Activated effector memory CD4-positive, alpha-beta T cell treated with Interleukin-2 at 50 U/mL for 16 hours (primary cell): Measurements from ENCODE around the gene KLK8.
"Not testable (repeated sequence)": the region's sequence is repeated elsewhere in the genome, so short reads cannot be mapped to it uniquely, and the experiment has no call there.

Source experiments
- DNase-seq: peaks from one replicate; pipeline ENCODE4 v3.0.0-alpha.2; 2020

The KLK8 gene

DNA sequence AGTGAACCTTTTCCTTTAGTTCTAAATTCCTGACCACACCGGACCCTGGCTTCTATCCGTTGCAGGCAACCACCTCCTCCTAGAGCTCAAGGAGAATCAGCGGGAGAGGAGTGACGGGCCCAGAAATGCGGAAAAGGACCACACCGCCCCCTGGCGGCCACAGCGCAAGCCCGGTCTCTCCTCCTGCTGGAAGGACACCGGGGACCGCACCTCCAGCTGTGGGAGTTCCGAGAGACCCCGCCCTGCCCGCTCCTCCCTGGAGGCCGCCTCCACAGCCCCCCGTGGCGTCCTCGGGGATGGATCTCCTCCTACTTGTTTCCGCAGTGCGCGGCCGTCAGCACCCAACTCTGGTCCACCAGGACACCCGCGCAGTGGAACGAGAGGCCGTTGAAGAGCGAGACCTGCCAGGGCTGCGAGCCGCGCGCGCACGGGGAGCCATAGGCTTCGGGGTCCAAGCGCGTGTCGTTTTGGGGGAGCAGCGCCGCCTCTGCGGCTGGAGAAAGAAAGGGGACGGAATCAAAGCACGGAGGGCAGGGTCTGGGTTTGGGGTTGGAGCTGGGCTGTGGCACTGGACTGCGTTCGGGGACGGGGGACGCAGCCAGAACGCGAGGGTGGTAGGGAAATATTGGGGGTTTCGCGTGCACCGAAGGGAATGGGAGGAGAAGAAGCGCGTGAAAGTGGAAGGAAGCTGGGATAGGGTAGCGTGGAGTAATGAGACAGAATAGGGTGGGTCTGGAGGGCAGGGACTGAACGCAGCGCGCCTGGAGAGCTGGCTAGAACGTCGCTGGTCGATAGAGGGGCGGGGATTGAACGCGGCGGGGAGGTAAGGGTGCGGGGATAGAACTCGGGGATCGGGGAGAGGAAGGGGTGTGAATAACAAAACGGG, 15.6 kb upstream of the KLK8 start:
- no peak for DNase-seq

DNA sequence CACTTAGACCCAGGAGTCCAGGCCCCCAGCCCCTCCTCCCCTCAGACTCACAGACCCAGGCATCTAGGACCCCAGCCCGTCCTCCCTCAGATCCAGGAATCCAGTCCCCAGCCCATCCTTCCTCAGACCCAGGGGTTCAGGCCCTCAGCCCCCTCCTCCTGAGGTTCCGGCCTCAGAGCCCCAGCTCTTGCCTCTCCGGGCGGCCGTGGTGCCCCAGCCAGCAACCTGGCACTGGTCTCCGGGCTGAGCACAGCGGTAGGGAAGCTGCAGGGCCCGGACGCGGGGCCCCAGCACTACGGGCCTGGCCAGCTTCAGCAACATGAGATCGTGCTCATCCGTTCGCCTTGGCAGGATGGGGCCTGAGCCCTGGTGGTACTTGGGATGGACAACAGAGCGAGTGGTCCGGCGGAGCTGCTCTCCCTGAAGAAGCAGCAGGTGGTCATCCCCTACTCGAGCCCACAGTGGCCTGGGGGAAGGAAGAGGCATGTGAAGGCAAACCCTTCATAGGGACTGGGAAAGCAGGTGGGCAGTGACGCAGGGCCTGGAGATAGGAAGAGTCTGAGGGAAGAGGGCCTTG, 14.4 kb upstream of the KLK8 start:
- DNase-seq: no peak

DNA sequence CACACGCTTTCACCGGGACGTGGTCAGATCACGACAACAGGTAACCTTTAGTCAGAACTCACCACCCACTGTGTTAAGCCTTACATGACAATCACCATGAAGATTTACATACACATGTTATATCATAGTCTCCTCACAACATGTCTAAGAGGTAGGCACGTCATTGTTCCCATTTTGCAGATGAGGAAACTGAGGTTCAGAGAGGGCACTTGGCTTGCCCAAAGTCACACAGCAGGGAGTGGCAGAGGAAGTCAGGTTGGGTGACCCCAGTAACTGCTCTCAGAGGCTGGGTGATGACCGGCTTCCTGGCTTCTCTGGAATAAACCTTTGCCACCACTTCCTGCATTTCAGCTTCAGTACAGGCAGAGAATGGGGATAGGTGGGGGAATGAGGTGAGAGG, 12.8 kb upstream of the KLK8 start:
- no peak for DNase-seq

GRCh38 chr19:51012661-51013190, 11.3 kb upstream of the KLK8 start:
- no peak for DNase-seq

DNA sequence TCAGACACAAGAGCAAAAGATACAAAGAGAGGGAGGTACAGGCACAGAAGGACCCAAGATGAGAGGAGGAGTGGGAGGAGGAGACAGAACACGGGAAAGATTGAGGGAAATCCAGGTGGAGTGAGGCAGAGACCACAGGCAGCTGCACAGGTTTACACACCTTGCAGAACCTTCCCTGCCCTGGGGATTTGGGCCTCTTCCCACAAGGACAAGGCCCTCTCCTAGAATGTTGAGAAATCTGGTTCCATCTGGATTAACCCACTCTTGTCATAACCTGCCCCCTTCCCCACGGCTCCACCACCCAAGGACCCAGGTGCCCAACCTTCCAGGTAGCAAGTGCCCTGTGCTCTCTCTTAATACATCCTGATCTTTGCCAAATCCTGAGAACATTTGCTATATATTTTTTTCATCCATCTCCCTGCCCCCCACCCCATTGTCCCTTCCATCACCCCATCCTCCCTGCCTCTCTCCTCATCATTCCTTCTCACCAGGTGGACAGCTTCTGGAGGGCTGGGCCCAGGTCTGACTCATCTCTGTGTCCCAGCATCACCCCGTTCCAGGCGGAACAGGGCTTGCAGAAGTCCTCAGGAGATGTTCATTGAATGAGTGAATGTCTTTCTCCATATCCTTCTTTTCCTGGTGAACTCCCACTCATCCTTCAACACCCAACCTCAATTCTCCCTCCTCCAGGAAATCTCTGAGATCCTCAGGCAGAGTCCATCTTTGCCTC, 8.8 kb upstream of the KLK8 start:
- DNase-seq: no peak

- no peak for DNase-seq
Measured at GRCh38 chr19:51009061-51009891, 7.9 kb upstream of the KLK8 start.

DNA sequence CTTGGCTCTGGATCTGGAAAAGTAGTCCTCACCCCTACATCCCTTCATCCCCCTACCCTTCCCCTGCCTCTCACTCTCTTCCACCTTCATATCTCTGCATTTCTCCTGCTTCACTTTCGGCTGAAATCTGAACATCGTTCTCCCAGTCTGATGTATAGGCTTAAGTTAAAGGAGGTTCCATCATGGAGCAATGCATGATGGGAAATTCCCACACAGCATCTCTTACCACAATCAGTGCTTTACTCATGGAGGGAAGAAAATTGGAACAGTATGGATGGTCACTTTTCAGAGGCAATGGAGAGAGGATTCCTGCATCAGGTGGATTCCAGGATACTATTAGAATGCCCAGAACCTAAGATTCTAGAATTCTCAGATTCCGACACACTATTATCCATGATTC, 6.1 kb upstream of the KLK8 start:
- no peak for DNase-seq

DNA sequence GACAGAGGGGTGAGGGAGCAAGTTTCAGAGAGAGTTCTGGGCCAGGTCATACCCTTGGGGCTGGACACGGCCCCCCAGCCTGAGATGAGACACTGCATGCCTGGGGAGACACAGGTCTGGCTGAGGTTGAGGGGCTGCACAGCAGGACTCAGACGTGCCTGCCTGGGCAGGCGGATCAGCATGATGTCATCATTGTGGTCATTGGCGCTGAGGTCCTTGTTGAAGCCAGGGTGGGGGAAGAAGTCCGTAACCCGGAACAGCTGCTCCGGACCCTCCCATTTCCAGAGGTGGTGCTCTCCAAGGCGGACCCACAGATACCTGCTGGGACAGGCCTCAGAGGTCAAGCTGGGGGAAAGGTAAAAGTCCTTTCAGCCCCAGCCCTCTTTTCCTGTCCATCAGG, 5.0 kb upstream of the KLK8 start:
- DNase-seq: no peak

DNA sequence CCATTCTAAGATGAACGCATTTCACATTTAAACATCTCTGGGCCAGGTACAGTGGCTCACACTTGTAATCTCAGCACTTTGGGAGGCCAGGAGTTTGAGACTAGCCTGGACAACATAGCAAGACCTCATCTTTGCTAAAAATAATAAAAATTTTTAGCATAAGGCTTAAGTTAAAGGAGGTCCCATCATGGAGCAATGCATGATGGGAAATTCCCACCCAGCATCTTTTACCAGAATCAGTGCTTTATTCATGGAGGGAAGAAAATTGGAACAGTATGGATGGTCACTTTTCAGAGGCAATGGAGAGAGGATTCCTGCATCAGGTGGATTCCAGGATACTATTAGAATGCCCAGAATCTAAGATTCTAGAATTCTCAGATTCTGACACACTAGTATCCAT, 3.8 kb upstream of the KLK8 start:
- DNase-seq: no peak

DNA sequence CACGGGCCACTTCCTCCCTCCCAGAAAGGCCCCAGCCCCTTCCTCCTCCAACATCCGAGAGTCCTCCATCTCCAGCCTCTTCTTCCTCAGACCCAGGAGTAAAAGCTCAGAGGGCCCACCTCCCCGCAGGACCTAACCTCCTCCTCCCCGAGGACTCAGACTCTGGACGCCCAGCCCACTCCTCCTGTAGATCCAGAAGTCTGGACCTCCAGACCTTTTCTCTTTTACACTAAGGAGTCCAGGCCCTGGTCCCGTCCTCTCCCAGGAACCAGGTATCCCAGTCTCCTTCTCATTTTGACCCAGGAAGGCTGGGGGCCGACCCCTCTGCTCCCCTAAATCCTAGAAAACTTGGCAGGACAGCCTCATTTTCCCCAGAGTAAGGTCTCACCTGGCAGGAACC, 1.9 kb upstream of the KLK8 start:
- no peak for DNase-seq

DNA sequence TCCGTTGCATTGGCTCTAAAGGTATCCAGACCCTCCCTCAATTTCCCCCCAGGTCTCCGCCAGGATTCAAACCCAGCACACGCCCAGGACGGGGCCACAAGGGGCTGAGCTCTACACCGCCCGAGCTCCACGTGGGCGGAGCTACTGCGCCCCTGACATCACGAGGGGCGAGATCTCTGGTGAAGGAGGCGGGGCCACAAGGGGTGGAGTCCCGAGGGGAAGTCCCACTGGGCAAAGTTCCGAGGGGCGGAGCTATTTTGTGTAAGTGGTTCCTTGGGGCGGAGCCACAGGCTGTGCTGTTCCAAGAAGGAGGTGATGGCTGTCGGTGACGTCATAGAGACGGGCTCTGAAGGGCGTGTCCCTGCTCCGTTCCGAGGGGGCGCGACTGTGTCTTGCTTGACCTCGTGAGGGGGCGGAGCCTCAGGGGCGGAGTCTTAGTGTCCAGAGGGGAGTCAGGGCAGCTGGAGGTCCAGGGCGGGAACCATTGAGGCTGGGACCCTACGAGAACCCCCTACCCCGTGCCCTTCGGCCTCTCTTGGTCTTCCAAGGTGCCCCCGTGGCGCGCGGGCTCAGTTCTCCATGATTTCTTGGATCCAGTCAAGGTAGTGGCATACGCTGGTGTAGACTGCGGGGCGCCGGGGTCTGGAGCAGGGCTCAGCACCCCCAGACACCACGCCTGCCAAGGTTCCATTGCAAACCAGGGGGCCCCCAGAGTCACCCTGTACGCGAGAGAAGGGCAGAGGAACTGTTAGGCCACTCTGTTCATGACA, 1.3 kb upstream of the KLK8 start:
- no peak for DNase-seq

DNA sequence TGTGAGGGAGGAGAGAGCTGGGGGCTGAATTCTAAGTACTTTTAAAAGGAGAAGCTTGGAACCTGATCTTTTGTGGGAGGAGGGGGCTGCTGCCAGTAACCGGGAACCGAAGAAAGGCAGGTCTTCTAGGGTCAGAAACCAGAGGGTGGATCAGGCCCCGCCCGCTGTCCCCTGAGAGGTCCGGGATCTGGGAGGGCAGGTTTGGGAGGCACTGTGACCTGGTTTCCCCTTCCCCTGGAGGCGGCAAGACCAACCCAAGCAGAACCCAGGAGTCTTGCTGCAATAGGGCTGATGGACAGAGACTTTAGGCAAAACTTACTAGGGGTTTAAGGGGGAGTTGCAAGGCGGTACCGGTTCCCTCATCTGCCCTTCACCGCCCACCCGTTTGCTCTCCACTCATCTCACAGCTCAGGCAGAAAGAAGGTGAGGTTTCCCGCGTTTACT, 707 bp upstream of the KLK8 start:
- no peak for DNase-seq

DNA sequence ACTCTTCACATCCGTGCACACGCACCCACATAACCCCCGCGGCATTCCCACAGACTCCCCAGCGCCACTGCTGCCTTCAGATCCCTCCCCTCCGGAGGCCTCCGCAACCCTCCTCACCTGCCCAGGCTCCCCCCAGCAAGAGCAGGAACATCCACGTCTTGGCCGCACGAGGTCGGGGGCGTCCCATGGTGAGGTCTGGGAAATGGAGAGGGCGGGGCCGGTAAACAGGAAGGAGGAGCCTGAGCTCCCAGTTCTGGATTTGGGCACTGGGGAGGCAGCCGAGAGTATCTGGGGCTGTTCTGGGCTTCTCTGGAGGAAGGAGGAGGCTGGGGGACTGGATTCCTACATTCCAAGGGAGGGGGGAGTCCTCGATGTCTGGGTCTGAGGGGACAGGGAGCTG, 423 bp downstream of the KLK8 start:
- no peak for DNase-seq

DNA sequence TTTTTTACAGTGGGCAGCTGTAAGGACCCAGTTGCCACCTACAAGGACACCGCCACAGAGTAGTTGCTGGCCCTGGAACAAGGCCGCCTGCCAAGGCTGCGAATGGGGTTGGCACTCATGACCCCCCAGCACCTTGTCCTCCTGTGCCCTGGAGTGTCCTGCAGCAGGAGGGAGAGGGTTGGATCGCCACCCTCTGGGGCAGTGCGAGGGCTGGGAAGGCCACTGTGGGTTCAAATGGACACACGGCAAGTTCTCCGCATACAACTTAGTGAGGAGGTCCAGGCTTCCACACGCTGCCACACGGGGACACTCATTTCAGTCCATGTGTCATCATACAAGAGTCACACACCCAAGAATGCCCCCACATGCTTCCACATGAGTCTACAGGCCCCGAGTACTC, 978 bp downstream of the KLK8 start:
- DNase-seq: no peak

DNA sequence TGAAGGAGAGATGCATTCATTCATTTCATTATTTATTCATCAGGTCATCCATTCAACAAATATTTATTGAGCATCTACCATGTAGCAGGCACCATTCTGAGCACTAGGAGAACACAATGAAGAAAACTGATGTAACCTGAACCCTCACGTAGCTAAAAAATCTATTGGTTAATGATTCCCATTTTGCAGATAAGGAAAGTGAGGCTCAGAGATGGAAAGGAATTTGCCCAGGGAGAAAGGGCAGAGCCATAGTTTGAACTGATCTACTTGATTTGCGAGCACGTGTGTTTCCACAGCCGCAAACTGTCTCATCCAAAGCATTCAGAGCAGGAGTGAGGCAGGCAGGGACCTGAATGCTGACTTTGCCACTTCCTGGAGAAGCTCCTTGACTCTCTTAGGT, 2.7 kb downstream of the KLK8 start:
- DNase-seq: no peak

GRCh38 chr19:50998061-50998460, 3.3 kb downstream of the KLK8 start:
- no peak for DNase-seq

GRCh38 chr19:50994129-50994528, 7.3 kb downstream of the KLK8 start:
- no peak for DNase-seq

DNA sequence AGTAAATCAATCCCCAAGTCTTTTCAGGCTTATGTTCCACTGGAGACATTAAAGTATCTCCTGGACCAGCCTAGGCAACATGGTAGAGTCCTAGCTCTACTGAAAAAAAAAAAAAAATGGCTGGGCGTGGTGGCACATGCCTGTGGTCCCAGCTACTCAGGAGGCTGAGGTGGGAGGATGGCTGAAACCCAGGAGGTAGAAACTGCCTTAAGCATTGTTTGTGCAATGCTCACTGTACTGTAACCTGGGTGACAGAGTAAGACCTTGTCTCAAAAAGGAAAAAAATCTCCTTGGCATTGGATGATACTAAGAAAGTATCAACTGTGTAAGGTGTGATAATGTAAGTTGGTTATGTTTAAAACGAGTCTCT, 8.8 kb downstream of the KLK8 start:
- DNase-seq: no peak

DNA sequence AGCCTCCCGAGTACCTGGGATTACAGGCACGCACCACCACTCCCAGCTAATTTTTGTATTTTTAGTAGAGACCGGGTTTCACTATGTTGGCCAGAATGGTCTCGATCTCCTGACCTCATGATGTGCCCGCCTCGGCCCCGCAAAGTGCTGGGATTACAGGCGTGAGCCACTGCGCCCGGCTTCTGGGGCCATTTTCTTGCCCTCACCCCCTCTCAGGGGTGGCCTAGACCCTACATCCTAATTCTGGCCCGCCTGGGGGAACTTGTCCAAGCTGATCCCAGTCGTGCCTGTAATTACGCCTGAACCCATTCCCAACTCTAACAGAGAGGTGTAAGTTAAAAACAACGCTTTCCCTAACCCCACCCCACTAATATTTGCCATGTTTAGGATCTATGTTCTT, 17.0 kb downstream of the KLK8 start:
- not testable (repeated sequence) for DNase-seq

DNA sequence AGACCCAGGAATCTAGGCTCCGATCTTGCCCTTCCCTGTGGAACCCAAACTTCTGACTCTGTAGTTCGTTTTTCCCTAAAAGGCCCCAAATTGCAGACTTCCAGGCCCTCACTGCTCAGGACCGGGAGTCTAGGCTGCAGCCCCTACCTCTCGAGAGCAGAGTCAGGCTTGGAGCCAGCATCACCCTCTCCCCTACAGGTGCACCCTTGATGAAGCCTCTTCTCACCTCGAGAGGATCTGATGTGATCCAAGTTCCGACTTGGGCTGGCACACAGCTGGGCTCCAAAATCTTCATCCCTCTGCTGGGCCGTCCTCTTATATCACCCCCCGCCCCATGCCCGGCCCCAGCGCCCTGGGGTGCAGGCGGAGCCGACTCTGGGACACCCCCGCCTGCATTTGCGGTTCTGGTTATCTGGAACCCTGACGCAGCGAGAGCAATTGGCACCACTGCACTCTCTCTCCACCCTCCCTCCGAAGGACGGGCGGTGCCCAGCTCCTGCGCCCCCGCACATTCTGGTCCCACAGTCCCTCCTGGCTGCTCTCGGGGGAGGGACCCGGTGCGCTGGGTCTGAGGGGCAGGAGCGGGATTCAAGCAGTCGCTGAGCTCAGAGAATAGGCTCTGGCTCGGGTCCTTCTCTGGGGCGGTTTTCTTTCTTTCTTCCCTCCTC, 17.6 kb downstream of the KLK8 start, which contains the start of gene KLK7:
Gene KLK7 (minus strand): TSS at position 293 of the 668 bp plus-strand sequence. CDS start 1,518 bp downstream, outside the sequence.
- no peak for DNase-seq

- no peak for DNase-seq
Measured at GRCh38 chr19:50982186-50982585, 19.2 kb downstream of the KLK8 start.
